HG03521 (cell line): ENCODE measurements around the gene ATP2B2.

Source experiments
- ATAC-seq: cut with Tn5 transposase; IDR thresholded peaks from one replicate; pipeline ENCODE4 v1.9.1; 2021; ENCODE audit warnings: mild to moderate bottlenecking, moderate library complexity; ENCODE audit not compliant: unreplicated experiment

Gene ATP2B2

DNA sequence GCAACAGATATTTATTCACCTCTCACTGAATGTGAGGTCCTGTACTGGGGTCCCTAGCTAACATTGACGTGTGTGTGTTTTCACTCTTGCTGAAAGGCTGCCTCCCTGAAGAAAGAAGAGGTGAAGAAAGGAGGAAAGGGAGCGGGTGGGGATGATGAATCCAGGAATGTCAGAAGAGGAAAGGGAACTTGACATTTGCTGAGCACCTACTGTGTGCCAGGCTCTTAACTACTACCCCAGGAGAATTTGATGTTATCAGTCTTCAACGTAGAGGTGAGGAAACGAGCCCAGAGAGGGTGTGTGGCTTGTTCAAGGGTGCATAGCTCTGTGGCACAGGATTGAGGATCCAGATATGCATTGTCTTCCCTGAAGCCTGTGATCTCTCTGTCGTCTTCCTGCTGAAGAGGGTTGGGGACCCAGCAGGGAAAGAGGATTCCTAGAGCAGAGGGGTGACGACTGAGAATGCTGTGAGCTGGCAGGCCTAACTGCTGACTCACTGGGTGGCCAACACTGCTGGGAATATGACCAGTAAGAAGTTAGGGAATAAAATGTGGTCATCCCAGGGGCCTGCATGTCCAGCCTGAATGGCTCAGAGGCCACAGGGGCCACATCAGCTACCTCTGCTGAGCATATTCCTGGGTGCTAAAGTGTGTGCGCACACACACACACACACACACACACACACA, 6.6 kb upstream of the ATP2B2 start:
- no peak for ATAC-seq

- ATAC-seq = no peak
Measured at GRCh38 chr3:10510743-10511432, 5.5 kb upstream of the ATP2B2 start.

DNA sequence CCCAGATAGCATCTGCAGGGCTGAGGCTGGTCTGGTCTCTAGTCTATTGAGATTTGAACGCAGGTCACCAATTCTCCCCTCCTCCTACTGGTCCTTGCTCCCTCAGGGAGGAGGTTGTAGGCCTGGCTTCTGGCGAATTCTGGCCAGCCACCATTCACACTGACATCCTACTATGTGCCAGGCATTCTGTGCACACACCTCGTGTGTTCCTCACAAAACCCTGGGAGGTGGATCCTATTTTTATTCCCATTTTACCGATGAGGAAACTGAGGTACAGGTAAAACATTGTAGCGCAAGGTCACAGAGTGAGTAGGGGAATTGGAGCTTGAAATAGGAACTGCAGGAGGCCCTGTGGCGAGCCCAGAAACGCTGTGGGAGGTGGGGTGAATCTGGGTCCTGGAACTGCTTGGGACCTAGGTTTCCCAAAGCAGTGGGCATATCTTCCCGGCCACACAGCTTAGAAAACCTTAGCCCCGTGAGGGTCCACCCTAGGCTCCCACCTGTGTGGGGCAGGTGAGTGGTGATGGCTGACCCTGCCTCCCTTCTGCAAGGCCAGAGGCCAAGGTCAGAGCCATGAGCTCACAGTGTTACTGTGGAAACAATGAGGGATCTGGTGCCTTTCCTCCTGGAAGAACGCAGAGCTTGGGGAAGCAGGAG, 4.8 kb upstream of the ATP2B2 start:
- ATAC-seq = no peak

DNA sequence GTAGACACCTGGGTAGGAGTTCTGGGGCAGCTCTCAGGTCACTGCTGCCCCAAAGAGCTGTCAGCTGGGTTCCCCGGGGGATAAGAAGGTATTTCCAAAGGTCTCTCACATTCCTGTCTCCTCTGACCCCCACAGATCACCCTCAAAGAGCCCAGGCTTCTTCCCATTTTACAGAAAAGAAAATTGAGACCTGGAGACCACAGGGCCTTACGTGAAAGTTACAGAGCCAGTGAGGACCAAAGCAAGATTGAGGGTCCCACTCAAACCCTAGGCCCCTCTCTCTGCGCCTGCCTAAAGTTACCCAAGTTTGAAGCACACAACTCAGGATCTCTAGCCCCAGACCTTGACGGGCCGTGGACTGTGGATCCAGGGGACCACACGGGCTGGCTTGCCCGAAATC, 3.9 kb upstream of the ATP2B2 start:
- no peak for ATAC-seq

GRCh38 chr3:10508619-10509260, 3.4 kb upstream of the ATP2B2 start:
- no peak for ATAC-seq

- no peak for ATAC-seq
Measured at GRCh38 chr3:10508235-10508618, 2.8 kb upstream of the ATP2B2 start.

DNA sequence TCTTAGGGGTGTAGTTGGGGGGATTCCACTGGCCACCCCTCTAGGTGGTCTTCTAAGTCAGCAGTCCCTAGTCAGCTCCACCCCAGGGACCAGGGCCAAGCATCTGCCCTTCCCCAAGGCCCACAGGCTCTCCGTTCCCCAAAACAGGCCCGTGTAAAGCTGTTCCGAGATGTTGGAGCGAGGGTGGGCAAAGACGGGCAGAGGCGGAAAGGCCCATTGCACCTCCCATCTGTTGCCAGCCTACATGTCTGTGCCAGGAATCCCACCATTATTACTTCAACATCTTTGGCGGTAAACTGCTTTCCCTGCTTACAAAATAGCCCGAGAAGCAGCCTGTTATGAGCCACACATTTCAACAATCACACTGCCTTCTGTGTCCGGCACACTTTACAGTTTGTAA, 1.9 kb upstream of the ATP2B2 start:
- ATAC-seq = no peak

GRCh38 chr3:10506696-10507095, 1.3 kb upstream of the ATP2B2 start:
- ATAC-seq = no peak

GRCh38 chr3:10505791-10506585, 602 bp upstream of the ATP2B2 start:
- ATAC-seq = no peak

GRCh38 chr3:10504171-10505049, 976 bp downstream of the ATP2B2 start:
- no peak for ATAC-seq

GRCh38 chr3:10503217-10503796, 2.1 kb downstream of the ATP2B2 start:
- ATAC-seq = no peak

GRCh38 chr3:10502185-10502880, 3.1 kb downstream of the ATP2B2 start:
- no peak for ATAC-seq

GRCh38 chr3:10501664-10502052, 3.7 kb downstream of the ATP2B2 start:
- no peak for ATAC-seq

GRCh38 chr3:10500717-10501663, 4.4 kb downstream of the ATP2B2 start:
- ATAC-seq = no peak

DNA sequence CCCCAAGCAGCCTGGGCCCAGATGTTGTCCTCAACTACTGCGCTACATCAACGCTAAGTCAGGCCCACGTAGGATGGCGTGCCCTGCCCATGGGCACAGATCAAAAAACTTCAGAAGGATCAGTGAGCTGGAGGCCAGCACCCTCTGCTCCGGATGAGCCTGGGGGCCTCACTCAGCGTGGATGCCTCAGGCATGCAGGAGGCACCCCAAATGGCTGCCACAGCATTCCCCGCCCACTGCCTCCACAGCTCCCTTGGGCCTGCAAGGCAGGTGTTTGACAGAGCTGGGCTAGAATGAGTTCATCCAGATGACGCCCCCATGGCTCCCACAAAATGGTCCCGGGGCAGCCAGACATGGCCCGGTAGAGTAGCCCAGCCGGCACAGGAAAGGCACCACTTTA, 7.1 kb downstream of the ATP2B2 start:
- ATAC-seq = no peak

GRCh38 chr3:10497439-10497838, 7.9 kb downstream of the ATP2B2 start:
- ATAC-seq = no peak

- ATAC-seq = no peak
Measured at GRCh38 chr3:10496121-10496863, 9.1 kb downstream of the ATP2B2 start.
